WTC11 (cell line): Measurements from ENCODE around the gene PLCL2. TPM values are rescaled to one million over a fixed set of nuclear protein-coding genes. Genes with fewer than 3 reads are reported as not detected.

Experiments used
- ATAC-seq: fragments of 200-7000 bp; cut with Tn5 transposase; 2 replicates; pipeline ENCODE4 v1.10.0; 2021; ENCODE audit warnings: mild to moderate bottlenecking, moderate library complexity
- CTCF ChIA-PET: fragments of 300-600 bp; sonication (Branson Sonifier 250); formaldehyde crosslinking; loops from one replicate; lab custom pipeline; 2021; ENCODE audit warnings: antibody characterized with exemption; lab: Charles Lee
- POLR2A ChIA-PET: fragments of 350-600 bp; sonication (Branson Sonifier 250); formaldehyde crosslinking; loops from one replicate; lab custom pipeline; 2021; ENCODE audit warnings: antibody characterized with exemption; lab: Charles Lee
- DNase-seq: peaks from one replicate; pipeline ENCODE4 v3.0.0; 2021; ENCODE audit warnings: low spot score
- H3K27ac Mint-ChIP-seq: 2 replicates; pipeline ENCODE4 v1.8.0; 2021; ENCODE audit warnings: mixed read lengths
- H3K27me3 Mint-ChIP-seq: 2 replicates; pipeline ENCODE4 v1.8.0; 2021; ENCODE audit warnings: low read depth, mild to moderate bottlenecking, moderate library complexity, mixed read lengths
- H3K36me3 Mint-ChIP-seq: 2 replicates; pipeline ENCODE4 v1.8.0; 2021; ENCODE audit warnings: mixed read lengths
- H3K4me1 Mint-ChIP-seq: 2 replicates; pipeline ENCODE4 v1.8.0; 2022; ENCODE audit warnings: mixed read lengths
- H3K4me3 Mint-ChIP-seq: 2 replicates; pipeline ENCODE4 v1.8.0; 2021; ENCODE audit warnings: mild to moderate bottlenecking, moderate library complexity, mixed read lengths
- H3K9me3 Mint-ChIP-seq: 2 replicates; pipeline ENCODE4 v1.8.0; 2021; ENCODE audit warnings: mixed read lengths
- ATF3 ChIP-seq: sonication (generic); formaldehyde crosslinking; conservative IDR thresholded peaks from 2 replicates; pipeline ENCODE4 v1.8.1; 2022; ENCODE audit warnings: mild to moderate bottlenecking, missing genetic modification reagents
- CREB1 ChIP-seq: sonication (generic); formaldehyde crosslinking; IDR thresholded peaks from 2 replicates; pipeline ENCODE4 v1.8.0; 2023; ENCODE audit warnings: mild to moderate bottlenecking, missing genetic modification reagents
- OVOL2 ChIP-seq: fragments of 250-450 bp; sonication (Bioruptor Pico); IDR thresholded peaks from 2 replicates; pipeline ENCODE4 v1.9.0; 2021; ENCODE audit warnings: mild to moderate bottlenecking, borderline replicate concordance
- PREB ChIP-seq: sonication (generic); formaldehyde crosslinking; IDR thresholded peaks from 2 replicates; pipeline ENCODE4 v1.8.1; 2022; ENCODE audit warnings: mild to moderate bottlenecking, missing genetic modification reagents, moderate library complexity, borderline replicate concordance
- RORB ChIP-seq: fragments of 250-450 bp; sonication (Bioruptor Pico); IDR thresholded peaks from 2 replicates; pipeline ENCODE4 v1.9.0; 2021; ENCODE audit warnings: mild to moderate bottlenecking
- ZNF232 ChIP-seq: sonication (generic); formaldehyde crosslinking; IDR thresholded peaks from 2 replicates; pipeline ENCODE4 v1.8.0; 2022; ENCODE audit warnings: mild to moderate bottlenecking, missing genetic modification reagents
- ZNF512 ChIP-seq: sonication (generic); formaldehyde crosslinking; IDR thresholded peaks from 2 replicates; pipeline ENCODE4 v1.8.1; 2022; ENCODE audit warnings: missing genetic modification reagents, borderline replicate concordance
- total RNA-seq: library from RNA; stranded (reverse); gene quantifications from 3 replicates; pipeline ENCODE4 v1.2.3, GENCODE V29; 2021
- TF ChIP-seq, protein P1 (sequence below): sonication (generic); formaldehyde crosslinking; IDR thresholded peaks from 2 replicates; pipeline ENCODE4 v1.8.0; 2022; ENCODE audit warnings: missing genetic modification reagents
- TF ChIP-seq, protein P2 (sequence below): sonication (generic); formaldehyde crosslinking; IDR thresholded peaks from 2 replicates; pipeline ENCODE4 v1.8.0; 2023; ENCODE audit warnings: missing genetic modification reagents
- TF ChIP-seq, protein P3 (sequence below): sonication (generic); formaldehyde crosslinking; IDR thresholded peaks from 2 replicates; pipeline ENCODE4 v1.8.0; 2023; ENCODE audit warnings: mild to moderate bottlenecking, missing genetic modification reagents
- TF ChIP-seq, protein P4 (sequence below): sonication (generic); formaldehyde crosslinking; IDR thresholded peaks from 2 replicates; pipeline ENCODE4 v1.8.1; 2023; ENCODE audit warnings: mild to moderate bottlenecking, missing genetic modification reagents, borderline replicate concordance

PLCL2 gene
- total RNA-seq, 1 experiment from 2014 or later = 11.8 TPM

GRCh38 chr3:17121336-17121735 lies 236.6 kb downstream of the PLCL2 start (continued):
- no peak for TF ChIP-seq RORB (CRISPR knock-in tag)
- no peak for TF ChIP-seq OVOL2
- TF ChIP-seq, protein P1, sequence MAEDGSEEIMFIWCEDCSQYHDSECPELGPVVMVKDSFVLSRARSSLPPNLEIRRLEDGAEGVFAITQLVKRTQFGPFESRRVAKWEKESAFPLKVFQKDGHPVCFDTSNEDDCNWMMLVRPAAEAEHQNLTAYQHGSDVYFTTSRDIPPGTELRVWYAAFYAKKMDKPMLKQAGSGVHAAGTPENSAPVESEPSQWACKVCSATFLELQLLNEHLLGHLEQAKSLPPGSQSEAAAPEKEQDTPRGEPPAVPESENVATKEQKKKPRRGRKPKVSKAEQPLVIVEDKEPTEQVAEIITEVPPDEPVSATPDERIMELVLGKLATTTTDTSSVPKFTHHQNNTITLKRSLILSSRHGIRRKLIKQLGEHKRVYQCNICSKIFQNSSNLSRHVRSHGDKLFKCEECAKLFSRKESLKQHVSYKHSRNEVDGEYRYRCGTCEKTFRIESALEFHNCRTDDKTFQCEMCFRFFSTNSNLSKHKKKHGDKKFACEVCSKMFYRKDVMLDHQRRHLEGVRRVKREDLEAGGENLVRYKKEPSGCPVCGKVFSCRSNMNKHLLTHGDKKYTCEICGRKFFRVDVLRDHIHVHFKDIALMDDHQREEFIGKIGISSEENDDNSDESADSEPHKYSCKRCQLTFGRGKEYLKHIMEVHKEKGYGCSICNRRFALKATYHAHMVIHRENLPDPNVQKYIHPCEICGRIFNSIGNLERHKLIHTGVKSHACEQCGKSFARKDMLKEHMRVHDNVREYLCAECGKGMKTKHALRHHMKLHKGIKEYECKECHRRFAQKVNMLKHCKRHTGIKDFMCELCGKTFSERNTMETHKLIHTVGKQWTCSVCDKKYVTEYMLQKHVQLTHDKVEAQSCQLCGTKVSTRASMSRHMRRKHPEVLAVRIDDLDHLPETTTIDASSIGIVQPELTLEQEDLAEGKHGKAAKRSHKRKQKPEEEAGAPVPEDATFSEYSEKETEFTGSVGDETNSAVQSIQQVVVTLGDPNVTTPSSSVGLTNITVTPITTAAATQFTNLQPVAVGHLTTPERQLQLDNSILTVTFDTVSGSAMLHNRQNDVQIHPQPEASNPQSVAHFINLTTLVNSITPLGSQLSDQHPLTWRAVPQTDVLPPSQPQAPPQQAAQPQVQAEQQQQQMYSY = no peak

DNA sequence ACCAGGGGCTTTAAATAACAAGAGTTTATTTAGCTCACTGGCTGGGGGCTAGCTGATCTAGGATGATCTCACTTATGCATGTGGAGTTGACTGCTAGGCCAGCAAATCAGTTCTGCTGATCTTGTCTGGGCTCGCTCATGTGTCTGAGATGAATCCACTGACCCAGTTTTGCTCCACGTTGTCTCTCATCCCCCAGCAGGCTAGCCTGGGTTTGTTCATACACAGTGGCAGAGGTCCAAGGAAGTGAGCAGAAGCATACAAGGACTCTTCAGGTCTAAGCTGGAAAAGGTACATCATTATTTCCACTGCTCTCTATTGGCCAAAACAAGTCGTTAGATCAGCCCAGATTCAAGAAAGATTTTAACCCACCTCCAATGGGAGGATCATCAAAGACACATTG lies 238.0 kb downstream of the PLCL2 start:
- H3K4me1 Mint-ChIP-seq = no peaks in the 10 kb centered on the region
- no peaks in the 10 kb centered on the region; the same call in 1 of the 2 replicates for H3K27me3 Mint-ChIP-seq
- H3K4me3 Mint-ChIP-seq = no peak overlapping the region
- ATAC-seq (no peak), DNase-seq (no peak)
- H3K36me3 Mint-ChIP-seq = 0 out of 2 replicates have a peak, but pooled peaks cover 8% of the 10 kb centered on the region
- H3K27ac Mint-ChIP-seq = no peak overlapping the region
- POLR2A ChIA-PET = no interaction called here
- CTCF ChIA-PET = no interaction called here
- peaks cover 20% of the 10 kb centered on the region for H3K9me3 Mint-ChIP-seq
- TF ChIP-seq, protein P2, sequence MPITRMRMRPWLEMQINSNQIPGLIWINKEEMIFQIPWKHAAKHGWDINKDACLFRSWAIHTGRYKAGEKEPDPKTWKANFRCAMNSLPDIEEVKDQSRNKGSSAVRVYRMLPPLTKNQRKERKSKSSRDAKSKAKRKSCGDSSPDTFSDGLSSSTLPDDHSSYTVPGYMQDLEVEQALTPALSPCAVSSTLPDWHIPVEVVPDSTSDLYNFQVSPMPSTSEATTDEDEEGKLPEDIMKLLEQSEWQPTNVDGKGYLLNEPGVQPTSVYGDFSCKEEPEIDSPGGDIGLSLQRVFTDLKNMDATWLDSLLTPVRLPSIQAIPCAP = no peak
- TF ChIP-seq ATF3 (CRISPR knock-in tag) (no peak), PREB (CRISPR knock-in tag) (no peak), ZNF232 (CRISPR knock-in tag) (no peak), CREB1 (CRISPR knock-in tag) (no peak), RORB (CRISPR knock-in tag) (no peak), ZNF512 (no peak)
- TF ChIP-seq, protein P3, sequence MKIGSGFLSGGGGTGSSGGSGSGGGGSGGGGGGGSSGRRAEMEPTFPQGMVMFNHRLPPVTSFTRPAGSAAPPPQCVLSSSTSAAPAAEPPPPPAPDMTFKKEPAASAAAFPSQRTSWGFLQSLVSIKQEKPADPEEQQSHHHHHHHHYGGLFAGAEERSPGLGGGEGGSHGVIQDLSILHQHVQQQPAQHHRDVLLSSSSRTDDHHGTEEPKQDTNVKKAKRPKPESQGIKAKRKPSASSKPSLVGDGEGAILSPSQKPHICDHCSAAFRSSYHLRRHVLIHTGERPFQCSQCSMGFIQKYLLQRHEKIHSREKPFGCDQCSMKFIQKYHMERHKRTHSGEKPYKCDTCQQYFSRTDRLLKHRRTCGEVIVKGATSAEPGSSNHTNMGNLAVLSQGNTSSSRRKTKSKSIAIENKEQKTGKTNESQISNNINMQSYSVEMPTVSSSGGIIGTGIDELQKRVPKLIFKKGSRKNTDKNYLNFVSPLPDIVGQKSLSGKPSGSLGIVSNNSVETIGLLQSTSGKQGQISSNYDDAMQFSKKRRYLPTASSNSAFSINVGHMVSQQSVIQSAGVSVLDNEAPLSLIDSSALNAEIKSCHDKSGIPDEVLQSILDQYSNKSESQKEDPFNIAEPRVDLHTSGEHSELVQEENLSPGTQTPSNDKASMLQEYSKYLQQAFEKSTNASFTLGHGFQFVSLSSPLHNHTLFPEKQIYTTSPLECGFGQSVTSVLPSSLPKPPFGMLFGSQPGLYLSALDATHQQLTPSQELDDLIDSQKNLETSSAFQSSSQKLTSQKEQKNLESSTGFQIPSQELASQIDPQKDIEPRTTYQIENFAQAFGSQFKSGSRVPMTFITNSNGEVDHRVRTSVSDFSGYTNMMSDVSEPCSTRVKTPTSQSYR (CRISPR knock-in tag) = no peak
- TF ChIP-seq, protein P4, sequence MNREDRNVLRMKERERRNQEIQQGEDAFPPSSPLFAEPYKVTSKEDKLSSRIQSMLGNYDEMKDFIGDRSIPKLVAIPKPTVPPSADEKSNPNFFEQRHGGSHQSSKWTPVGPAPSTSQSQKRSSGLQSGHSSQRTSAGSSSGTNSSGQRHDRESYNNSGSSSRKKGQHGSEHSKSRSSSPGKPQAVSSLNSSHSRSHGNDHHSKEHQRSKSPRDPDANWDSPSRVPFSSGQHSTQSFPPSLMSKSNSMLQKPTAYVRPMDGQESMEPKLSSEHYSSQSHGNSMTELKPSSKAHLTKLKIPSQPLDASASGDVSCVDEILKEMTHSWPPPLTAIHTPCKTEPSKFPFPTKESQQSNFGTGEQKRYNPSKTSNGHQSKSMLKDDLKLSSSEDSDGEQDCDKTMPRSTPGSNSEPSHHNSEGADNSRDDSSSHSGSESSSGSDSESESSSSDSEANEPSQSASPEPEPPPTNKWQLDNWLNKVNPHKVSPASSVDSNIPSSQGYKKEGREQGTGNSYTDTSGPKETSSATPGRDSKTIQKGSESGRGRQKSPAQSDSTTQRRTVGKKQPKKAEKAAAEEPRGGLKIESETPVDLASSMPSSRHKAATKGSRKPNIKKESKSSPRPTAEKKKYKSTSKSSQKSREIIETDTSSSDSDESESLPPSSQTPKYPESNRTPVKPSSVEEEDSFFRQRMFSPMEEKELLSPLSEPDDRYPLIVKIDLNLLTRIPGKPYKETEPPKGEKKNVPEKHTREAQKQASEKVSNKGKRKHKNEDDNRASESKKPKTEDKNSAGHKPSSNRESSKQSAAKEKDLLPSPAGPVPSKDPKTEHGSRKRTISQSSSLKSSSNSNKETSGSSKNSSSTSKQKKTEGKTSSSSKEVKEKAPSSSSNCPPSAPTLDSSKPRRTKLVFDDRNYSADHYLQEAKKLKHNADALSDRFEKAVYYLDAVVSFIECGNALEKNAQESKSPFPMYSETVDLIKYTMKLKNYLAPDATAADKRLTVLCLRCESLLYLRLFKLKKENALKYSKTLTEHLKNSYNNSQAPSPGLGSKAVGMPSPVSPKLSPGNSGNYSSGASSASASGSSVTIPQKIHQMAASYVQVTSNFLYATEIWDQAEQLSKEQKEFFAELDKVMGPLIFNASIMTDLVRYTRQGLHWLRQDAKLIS = no peak
